GM12878 (cell line): Measurements from ENCODE around the gene DCTN5. TPM values are rescaled to one million over a fixed set of nuclear protein-coding genes. Genes with fewer than 3 reads are reported as not detected.

Experiments
- CBFB ChIP-seq: IDR thresholded peaks from 2 replicates; pipeline ENCODE4 v1.6.1; 2016; ENCODE audit warnings: antibody characterized with exemption, low read depth
- DPF2 ChIP-seq: fragments of 450-650 bp; IDR thresholded peaks from 2 replicates; pipeline ENCODE4 v1.6.1; 2017; ENCODE audit warnings: mild to moderate bottlenecking
- EED ChIP-seq: sonication (generic); IDR thresholded peaks from 2 replicates; pipeline ENCODE4 v1.6.1; 2016; ENCODE audit warnings: antibody characterized with exemption, low read depth
- ESRRA ChIP-seq: IDR thresholded peaks from 2 replicates; pipeline ENCODE4 v1.6.1; 2012; ENCODE audit warnings: mild to moderate bottlenecking, low read length, improper control_type of control experiment
- ETV6 ChIP-seq, 2 experiments: fragments of 450-650 bp in 1 of 2; IDR thresholded peaks in 1 of 2; conservative IDR thresholded peaks in 1 of 2; 2 replicates each; pipeline ENCODE4 v1.6.1; 2014; ENCODE audit warnings: antibody characterized with exemption in 1 of 2, borderline replicate concordance in 1 of 2, low read depth in 1 of 2, mild to moderate bottlenecking in 1 of 2, moderate library complexity in 1 of 2
- MYC ChIP-seq: IDR thresholded peaks from 2 replicates; pipeline ENCODE4 v1.6.1; 2011; ENCODE audit warnings: mild to moderate bottlenecking, low read length, moderate library complexity, inconsistent platforms; ENCODE audit not compliant: insufficient read depth, insufficient replicate concordance, insufficient read length, severe bottlenecking
- NR2C1 ChIP-seq: fragments of 450-650 bp; IDR thresholded peaks from 2 replicates; pipeline ENCODE4 v1.6.1; 2017; ENCODE audit warnings: antibody characterized with exemption, mild to moderate bottlenecking, moderate library complexity
- PAX8 ChIP-seq: fragments of 450-650 bp; IDR thresholded peaks from 2 replicates; pipeline ENCODE4 v1.6.1; 2017; ENCODE audit warnings: mild to moderate bottlenecking, moderate library complexity
- RAD21 ChIP-seq: IDR thresholded peaks from 2 replicates; pipeline ENCODE4 v1.6.1; 2011; ENCODE audit warnings: mild to moderate bottlenecking, low read depth, low read length, moderate library complexity; ENCODE audit not compliant: insufficient read depth
- RFX5 ChIP-seq: IDR thresholded peaks from 2 replicates; pipeline ENCODE4 v1.6.1; 2011; ENCODE audit warnings: low read depth, low read length, improper control_type of control experiment
- SMC3 ChIP-seq: IDR thresholded peaks from 2 replicates; pipeline ENCODE4 v1.6.1; 2011; ENCODE audit warnings: low read length, improper control_type of control experiment, borderline replicate concordance
- SREBF2 ChIP-seq: IDR thresholded peaks from 2 replicates; pipeline ENCODE4 v1.6.1; 2012; ENCODE audit warnings: mild to moderate bottlenecking, low read length
- YY1 ChIP-seq: IDR thresholded peaks from 2 replicates; pipeline ENCODE4 v1.6.1; 2011; ENCODE audit warnings: low read depth, mild to moderate bottlenecking, low read length
- ZNF207 ChIP-seq: fragments of 450-650 bp; IDR thresholded peaks from 2 replicates; pipeline ENCODE4 v1.6.1; 2014; ENCODE audit warnings: antibody characterized with exemption, mild to moderate bottlenecking, borderline replicate concordance
- ZZZ3 ChIP-seq: IDR thresholded peaks from 2 replicates; pipeline ENCODE4 v1.6.1; 2011; ENCODE audit warnings: low read depth; ENCODE audit not compliant: control insufficient read depth, insufficient read length
- polyA plus RNA-seq, 11 experiments: library from polyadenylated mRNA; depleted of rRNA in 4 of 11; unstranded in 6 of 11; stranded (reverse) in 5 of 11; fragments of >200 nt; fragmentation: Nextera tagmentation in 4 of 11; fragmentation: Illumina TruSeq in 1 of 11; extraction: Ambion mirVana in 4 of 11; extraction: Trizol in 1 of 11; gene quantifications; 1 replicate in 1 of 11; 2 replicates in 10 of 11; pipeline versions ENCODE4 v1.2.1 to v1.2.3, GENCODE V29; 2011 to 2016; ENCODE audit warnings: inconsistent platforms in 2 of 11, missing spikeins in 2 of 11, low read depth in 1 of 11
- total RNA-seq, 4 experiments: library from RNA; depleted of rRNA in 3 of 4; stranded (reverse); fragments of >200 nt in 3 of 4; fragmentation: Illumina TruSeq in 1 of 4; extraction: Trizol in 1 of 4; gene quantifications; 2 replicates each; pipeline versions ENCODE4 v1.2.1 to v1.2.3, GENCODE V29; 2013 to 2021
- TF ChIP-seq, protein P1 (sequence below), 3 experiments: IDR thresholded peaks in 2 of 3; conservative IDR thresholded peaks in 1 of 3; 2 replicates each; pipeline ENCODE4 v1.5.1; 2011; ENCODE audit warnings: low read depth in 3 of 3, low read length in 3 of 3, mild to moderate bottlenecking in 3 of 3, control low read depth in 2 of 3, moderate library complexity in 2 of 3, inconsistent platforms in 1 of 3, mixed read lengths in 1 of 3; ENCODE audit not compliant: control insufficient read depth in 2 of 3, insufficient read depth in 1 of 3; ENCODE audit errors: extremely low read depth in 1 of 3
- TF ChIP-seq, protein P2 (sequence below): fragments of 450-650 bp; IDR thresholded peaks from 2 replicates; pipeline ENCODE4 v1.6.1; 2017; ENCODE audit warnings: antibody characterized with exemption, mild to moderate bottlenecking, moderate library complexity
- TF ChIP-seq, protein P3 (sequence below): IDR thresholded peaks from 2 replicates; pipeline ENCODE4 v1.6.1; 2011; ENCODE audit warnings: low read depth, mild to moderate bottlenecking, low read length, moderate library complexity, borderline replicate concordance; ENCODE audit errors: extremely low read depth
- TF ChIP-seq, protein P4 (sequence below): fragments of 450-650 bp; IDR thresholded peaks from 2 replicates; pipeline ENCODE4 v1.6.1; 2017; ENCODE audit warnings: mild to moderate bottlenecking, moderate library complexity

DCTN5 gene
- total and polyA plus RNA-seq, 10 of the 15 experiments (the other 5 are each of a cell fraction or from before 2014, with no cell fraction given): 49.1 to 153 (median 81.4) TPM

DNA sequence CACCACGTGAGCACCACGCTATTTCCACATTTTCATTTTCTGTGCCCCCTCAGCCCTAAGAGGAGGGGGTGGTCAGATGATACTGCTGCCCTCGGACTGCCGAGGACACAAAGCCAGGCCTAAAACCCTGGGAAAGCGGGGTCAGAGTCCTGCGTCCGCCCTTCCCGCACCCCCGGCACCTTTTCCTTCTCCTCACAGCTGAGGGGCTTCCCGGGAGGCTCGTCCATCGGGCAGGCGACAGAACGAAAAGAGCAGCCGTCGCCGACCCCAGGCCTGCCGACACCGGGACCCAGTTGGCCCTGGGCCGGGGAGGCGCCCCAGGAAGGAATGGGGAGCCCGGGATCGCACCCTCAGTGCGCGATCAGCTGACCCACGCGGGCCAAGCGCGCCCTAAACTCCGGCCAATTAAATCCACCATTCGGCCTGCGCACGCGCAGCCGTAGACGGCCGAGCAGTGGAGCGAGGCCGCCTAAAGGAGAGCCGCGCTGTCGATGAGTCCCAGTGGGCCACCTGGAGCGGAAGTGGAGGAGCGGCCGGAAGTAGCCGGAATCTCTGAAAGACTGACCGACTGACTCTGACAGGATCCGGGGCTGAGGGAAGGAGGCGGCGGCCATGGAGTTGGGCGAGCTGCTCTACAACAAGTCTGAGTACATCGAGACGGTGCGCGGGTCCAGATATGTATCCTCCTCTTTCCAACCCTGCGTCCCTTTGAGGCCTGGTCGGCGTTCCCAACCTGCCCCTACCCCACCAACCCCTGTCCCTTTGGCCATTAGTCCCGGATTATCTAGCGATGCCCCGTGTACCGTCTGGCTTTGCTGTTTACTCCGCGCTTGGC is at the start of gene DCTN5, which contains the start of gene PALB2 (continued):
- TF ChIP-seq, protein P1, sequence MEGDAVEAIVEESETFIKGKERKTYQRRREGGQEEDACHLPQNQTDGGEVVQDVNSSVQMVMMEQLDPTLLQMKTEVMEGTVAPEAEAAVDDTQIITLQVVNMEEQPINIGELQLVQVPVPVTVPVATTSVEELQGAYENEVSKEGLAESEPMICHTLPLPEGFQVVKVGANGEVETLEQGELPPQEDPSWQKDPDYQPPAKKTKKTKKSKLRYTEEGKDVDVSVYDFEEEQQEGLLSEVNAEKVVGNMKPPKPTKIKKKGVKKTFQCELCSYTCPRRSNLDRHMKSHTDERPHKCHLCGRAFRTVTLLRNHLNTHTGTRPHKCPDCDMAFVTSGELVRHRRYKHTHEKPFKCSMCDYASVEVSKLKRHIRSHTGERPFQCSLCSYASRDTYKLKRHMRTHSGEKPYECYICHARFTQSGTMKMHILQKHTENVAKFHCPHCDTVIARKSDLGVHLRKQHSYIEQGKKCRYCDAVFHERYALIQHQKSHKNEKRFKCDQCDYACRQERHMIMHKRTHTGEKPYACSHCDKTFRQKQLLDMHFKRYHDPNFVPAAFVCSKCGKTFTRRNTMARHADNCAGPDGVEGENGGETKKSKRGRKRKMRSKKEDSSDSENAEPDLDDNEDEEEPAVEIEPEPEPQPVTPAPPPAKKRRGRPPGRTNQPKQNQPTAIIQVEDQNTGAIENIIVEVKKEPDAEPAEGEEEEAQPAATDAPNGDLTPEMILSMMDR (IDR thresholded peaks at IDR 0.05 in 2 of 3, conservative IDR thresholded peaks at IDR 0.05 in 1 of 3; ENCODE audit: control insufficient read depth in 2 of 3, extremely low read depth in 1 of 3, insufficient read depth in 1 of 3, low read depth in 3 of 3, low read length in 3 of 3): no peak
- TF ChIP-seq, protein P2, sequence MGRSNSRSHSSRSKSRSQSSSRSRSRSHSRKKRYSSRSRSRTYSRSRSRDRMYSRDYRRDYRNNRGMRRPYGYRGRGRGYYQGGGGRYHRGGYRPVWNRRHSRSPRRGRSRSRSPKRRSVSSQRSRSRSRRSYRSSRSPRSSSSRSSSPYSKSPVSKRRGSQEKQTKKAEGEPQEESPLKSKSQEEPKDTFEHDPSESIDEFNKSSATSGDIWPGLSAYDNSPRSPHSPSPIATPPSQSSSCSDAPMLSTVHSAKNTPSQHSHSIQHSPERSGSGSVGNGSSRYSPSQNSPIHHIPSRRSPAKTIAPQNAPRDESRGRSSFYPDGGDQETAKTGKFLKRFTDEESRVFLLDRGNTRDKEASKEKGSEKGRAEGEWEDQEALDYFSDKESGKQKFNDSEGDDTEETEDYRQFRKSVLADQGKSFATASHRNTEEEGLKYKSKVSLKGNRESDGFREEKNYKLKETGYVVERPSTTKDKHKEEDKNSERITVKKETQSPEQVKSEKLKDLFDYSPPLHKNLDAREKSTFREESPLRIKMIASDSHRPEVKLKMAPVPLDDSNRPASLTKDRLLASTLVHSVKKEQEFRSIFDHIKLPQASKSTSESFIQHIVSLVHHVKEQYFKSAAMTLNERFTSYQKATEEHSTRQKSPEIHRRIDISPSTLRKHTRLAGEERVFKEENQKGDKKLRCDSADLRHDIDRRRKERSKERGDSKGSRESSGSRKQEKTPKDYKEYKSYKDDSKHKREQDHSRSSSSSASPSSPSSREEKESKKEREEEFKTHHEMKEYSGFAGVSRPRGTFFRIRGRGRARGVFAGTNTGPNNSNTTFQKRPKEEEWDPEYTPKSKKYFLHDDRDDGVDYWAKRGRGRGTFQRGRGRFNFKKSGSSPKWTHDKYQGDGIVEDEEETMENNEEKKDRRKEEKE: no peak
- TF ChIP-seq ETV6 (conservative IDR thresholded peaks at IDR 0.05 in 1 of 2, IDR thresholded peaks at IDR 0.05 in 1 of 2; ENCODE audit: borderline replicate concordance in 1 of 2, low read depth in 1 of 2): peak in 1 of 2 experiments; percentile 76; a peak in 2 of 4 replicates
- TF ChIP-seq ESRRA: peak; percentile 69; the same call in 1 of the 2 replicates
- TF ChIP-seq RFX5: peak; percentile 68; the same call in 1 of the 2 replicates
- no peak for TF ChIP-seq PAX8
- 0 out of 2 replicates have a peak, but pooled peaks have one; percentile 28 for TF ChIP-seq SREBF2
- TF ChIP-seq EED: peak; percentile 40; the same call in 1 of the 2 replicates
- TF ChIP-seq ZNF207: peak; percentile 98
- TF ChIP-seq ZZZ3: no peak
- TF ChIP-seq SMC3: no peak
- peak; percentile 93 for TF ChIP-seq YY1
- TF ChIP-seq, protein P3, sequence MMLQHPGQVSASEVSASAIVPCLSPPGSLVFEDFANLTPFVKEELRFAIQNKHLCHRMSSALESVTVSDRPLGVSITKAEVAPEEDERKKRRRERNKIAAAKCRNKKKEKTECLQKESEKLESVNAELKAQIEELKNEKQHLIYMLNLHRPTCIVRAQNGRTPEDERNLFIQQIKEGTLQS: peak; percentile 62; the same call in 1 of the 2 replicates
- TF ChIP-seq NR2C1: peak; percentile 73
- no peak for TF ChIP-seq RAD21
- peak; percentile 60; the same call in 1 of the 2 replicates for TF ChIP-seq CBFB
- TF ChIP-seq DPF2: 0 out of 2 replicates have a peak, but pooled peaks have one; percentile 15
- TF ChIP-seq MYC: no peak
- TF ChIP-seq, protein P4, sequence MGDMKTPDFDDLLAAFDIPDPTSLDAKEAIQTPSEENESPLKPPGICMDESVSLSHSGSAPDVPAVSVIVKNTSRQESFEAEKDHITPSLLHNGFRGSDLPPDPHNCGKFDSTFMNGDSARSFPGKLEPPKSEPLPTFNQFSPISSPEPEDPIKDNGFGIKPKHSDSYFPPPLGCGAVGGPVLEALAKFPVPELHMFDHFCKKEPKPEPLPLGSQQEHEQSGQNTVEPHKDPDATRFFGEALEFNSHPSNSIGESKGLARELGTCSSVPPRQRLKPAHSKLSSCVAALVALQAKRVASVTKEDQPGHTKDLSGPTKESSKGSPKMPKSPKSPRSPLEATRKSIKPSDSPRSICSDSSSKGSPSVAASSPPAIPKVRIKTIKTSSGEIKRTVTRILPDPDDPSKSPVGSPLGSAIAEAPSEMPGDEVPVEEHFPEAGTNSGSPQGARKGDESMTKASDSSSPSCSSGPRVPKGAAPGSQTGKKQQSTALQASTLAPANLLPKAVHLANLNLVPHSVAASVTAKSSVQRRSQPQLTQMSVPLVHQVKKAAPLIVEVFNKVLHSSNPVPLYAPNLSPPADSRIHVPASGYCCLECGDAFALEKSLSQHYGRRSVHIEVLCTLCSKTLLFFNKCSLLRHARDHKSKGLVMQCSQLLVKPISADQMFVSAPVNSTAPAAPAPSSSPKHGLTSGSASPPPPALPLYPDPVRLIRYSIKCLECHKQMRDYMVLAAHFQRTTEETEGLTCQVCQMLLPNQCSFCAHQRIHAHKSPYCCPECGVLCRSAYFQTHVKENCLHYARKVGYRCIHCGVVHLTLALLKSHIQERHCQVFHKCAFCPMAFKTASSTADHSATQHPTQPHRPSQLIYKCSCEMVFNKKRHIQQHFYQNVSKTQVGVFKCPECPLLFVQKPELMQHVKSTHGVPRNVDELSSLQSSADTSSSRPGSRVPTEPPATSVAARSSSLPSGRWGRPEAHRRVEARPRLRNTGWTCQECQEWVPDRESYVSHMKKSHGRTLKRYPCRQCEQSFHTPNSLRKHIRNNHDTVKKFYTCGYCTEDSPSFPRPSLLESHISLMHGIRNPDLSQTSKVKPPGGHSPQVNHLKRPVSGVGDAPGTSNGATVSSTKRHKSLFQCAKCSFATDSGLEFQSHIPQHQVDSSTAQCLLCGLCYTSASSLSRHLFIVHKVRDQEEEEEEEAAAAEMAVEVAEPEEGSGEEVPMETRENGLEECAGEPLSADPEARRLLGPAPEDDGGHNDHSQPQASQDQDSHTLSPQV: no peak
